HepG2 (cell line): ENCODE results near the gene LYPD3. TPM values are rescaled to one million over a fixed set of nuclear protein-coding genes. Genes with fewer than 3 reads are reported as not detected.

Source experiments
- EP300 ChIP-seq, 3 experiments: sonication (generic) in 1 of 3; formaldehyde crosslinking in 1 of 3; IDR thresholded peaks; 2 replicates each; pipeline versions ENCODE4 v1.5.1 to v1.6.1; 2011 to 2020; ENCODE audit warnings: low read depth in 2 of 3, low read length in 2 of 3, borderline replicate concordance in 1 of 3, improper control_type of control experiment in 1 of 3, mild to moderate bottlenecking in 1 of 3, missing genetic modification reagents in 1 of 3, moderate library complexity in 1 of 3
- GATA4 ChIP-seq: sonication (generic); IDR thresholded peaks from 2 replicates; pipeline ENCODE4 v1.6.1; 2016; ENCODE audit warnings: antibody characterized with exemption, low read depth, borderline replicate concordance
- PHB2 ChIP-seq: fragments of 450-650 bp; IDR thresholded peaks from 2 replicates; pipeline ENCODE4 v1.6.1; 2018; ENCODE audit not compliant: partially characterized antibody
- PHF20 ChIP-seq: sonication (generic); formaldehyde crosslinking; IDR thresholded peaks from 2 replicates; pipeline ENCODE4 v1.5.0; 2020; ENCODE audit warnings: mild to moderate bottlenecking, missing genetic modification reagents
- SSRP1 ChIP-seq: IDR thresholded peaks from 2 replicates; pipeline ENCODE4 v1.6.1; 2016; ENCODE audit warnings: control low read depth
- ZNF12 ChIP-seq: sonication (generic); formaldehyde crosslinking; IDR thresholded peaks from 2 replicates; pipeline ENCODE4 v1.5.0; 2020; ENCODE audit warnings: missing genetic modification reagents
- ZNF556 ChIP-seq: sonication (generic); formaldehyde crosslinking; IDR thresholded peaks from 2 replicates; pipeline ENCODE4 v1.4.0; 2020; ENCODE audit warnings: mild to moderate bottlenecking, missing genetic modification reagents, borderline replicate concordance
- ZNF782 ChIP-seq: sonication (generic); formaldehyde crosslinking; IDR thresholded peaks from 2 replicates; pipeline ENCODE4 v1.4.0; 2020; ENCODE audit warnings: missing genetic modification reagents, mild to moderate bottlenecking, borderline replicate concordance
- ZNF883 ChIP-seq: sonication (generic); formaldehyde crosslinking; IDR thresholded peaks from 2 replicates; pipeline ENCODE4 v1.5.1; 2020; ENCODE audit warnings: mild to moderate bottlenecking, missing genetic modification reagents; ENCODE audit errors: not compliant biosample characterization
- ZSCAN20 ChIP-seq: sonication (generic); formaldehyde crosslinking; IDR thresholded peaks from 2 replicates; pipeline ENCODE4 v1.4.0; 2020; ENCODE audit warnings: missing genetic modification reagents, mild to moderate bottlenecking, borderline replicate concordance
- polyA plus RNA-seq, 8 experiments: library from polyadenylated mRNA; depleted of rRNA in 3 of 8; stranded (reverse) in 7 of 8; unstranded in 1 of 8; fragments of >200 nt; fragmentation: Illumina TruSeq in 4 of 8; extraction: Trizol in 4 of 8; gene quantifications; 2 replicates each; pipeline versions ENCODE4 v1.2.1 to v1.2.3, GENCODE V29; 2011 to 2016; ENCODE audit warnings: low read depth in 4 of 8, missing spikeins in 1 of 8, mixed read lengths in 1 of 8; ENCODE audit not compliant: insufficient read depth in 1 of 8
- total RNA-seq, 5 experiments: library from RNA; depleted of rRNA; stranded (reverse); fragments of >200 nt; fragmentation: Illumina TruSeq; extraction: Trizol; gene quantifications; 2 replicates each; pipeline ENCODE4 v1.2.3, GENCODE V29; 2016; ENCODE audit warnings: low read depth in 1 of 5
- TF ChIP-seq, protein P1 (sequence below): sonication (generic); formaldehyde crosslinking; IDR thresholded peaks from one replicate; pipeline ENCODE4 v1.5.1; 2020; ENCODE audit warnings: mild to moderate bottlenecking, missing genetic modification reagents; ENCODE audit errors: not compliant biosample characterization
- TF ChIP-seq, protein P2 (sequence below): sonication (generic); formaldehyde crosslinking; IDR thresholded peaks from 2 replicates; pipeline ENCODE4 v1.8.1; 2023; ENCODE audit warnings: mild to moderate bottlenecking, inconsistent platforms, moderate library complexity, missing genetic modification reagents, borderline replicate concordance
- TF ChIP-seq, protein P3 (sequence below): sonication (generic); formaldehyde crosslinking; IDR thresholded peaks from 2 replicates; pipeline ENCODE4 v1.5.1; 2020; ENCODE audit warnings: mild to moderate bottlenecking, moderate library complexity, missing genetic modification reagents
- TF ChIP-seq, protein P4 (sequence below): sonication (generic); formaldehyde crosslinking; IDR thresholded peaks from 2 replicates; pipeline ENCODE4 v1.5.0; 2020; ENCODE audit warnings: missing genetic modification reagents
- TF ChIP-seq, protein P5 (sequence below): sonication (generic); formaldehyde crosslinking; IDR thresholded peaks from 2 replicates; pipeline ENCODE4 v1.8.0; 2022; ENCODE audit warnings: low read depth, missing genetic modification reagents

Gene LYPD3
- total and polyA plus RNA-seq, 2 of the 13 experiments (the other 11 are each of a cell fraction or from before 2014, with no cell fraction given) = 0.51 to 1.5 TPM

DNA sequence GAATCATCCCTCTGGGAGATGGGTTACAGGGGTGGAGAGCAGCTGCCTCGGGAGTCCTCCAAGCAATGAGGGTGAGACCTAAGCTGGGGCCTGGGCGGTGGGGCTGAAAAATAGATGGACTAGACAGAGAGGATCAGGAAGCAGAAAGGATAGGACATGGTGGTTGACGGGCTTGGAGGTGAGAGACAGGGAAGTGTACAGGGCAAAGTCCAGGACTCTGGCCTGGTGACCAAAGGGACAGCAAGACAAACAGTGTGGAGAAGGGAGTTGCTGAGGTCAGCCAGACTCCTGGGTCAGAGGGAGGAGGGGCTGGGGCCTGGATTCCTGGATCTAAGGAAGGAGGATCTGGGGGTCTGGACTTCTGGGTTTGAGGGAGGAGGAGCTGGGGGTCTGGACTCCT, 33.6 kb upstream of the LYPD3 start (continued):
- TF ChIP-seq, protein P1, sequence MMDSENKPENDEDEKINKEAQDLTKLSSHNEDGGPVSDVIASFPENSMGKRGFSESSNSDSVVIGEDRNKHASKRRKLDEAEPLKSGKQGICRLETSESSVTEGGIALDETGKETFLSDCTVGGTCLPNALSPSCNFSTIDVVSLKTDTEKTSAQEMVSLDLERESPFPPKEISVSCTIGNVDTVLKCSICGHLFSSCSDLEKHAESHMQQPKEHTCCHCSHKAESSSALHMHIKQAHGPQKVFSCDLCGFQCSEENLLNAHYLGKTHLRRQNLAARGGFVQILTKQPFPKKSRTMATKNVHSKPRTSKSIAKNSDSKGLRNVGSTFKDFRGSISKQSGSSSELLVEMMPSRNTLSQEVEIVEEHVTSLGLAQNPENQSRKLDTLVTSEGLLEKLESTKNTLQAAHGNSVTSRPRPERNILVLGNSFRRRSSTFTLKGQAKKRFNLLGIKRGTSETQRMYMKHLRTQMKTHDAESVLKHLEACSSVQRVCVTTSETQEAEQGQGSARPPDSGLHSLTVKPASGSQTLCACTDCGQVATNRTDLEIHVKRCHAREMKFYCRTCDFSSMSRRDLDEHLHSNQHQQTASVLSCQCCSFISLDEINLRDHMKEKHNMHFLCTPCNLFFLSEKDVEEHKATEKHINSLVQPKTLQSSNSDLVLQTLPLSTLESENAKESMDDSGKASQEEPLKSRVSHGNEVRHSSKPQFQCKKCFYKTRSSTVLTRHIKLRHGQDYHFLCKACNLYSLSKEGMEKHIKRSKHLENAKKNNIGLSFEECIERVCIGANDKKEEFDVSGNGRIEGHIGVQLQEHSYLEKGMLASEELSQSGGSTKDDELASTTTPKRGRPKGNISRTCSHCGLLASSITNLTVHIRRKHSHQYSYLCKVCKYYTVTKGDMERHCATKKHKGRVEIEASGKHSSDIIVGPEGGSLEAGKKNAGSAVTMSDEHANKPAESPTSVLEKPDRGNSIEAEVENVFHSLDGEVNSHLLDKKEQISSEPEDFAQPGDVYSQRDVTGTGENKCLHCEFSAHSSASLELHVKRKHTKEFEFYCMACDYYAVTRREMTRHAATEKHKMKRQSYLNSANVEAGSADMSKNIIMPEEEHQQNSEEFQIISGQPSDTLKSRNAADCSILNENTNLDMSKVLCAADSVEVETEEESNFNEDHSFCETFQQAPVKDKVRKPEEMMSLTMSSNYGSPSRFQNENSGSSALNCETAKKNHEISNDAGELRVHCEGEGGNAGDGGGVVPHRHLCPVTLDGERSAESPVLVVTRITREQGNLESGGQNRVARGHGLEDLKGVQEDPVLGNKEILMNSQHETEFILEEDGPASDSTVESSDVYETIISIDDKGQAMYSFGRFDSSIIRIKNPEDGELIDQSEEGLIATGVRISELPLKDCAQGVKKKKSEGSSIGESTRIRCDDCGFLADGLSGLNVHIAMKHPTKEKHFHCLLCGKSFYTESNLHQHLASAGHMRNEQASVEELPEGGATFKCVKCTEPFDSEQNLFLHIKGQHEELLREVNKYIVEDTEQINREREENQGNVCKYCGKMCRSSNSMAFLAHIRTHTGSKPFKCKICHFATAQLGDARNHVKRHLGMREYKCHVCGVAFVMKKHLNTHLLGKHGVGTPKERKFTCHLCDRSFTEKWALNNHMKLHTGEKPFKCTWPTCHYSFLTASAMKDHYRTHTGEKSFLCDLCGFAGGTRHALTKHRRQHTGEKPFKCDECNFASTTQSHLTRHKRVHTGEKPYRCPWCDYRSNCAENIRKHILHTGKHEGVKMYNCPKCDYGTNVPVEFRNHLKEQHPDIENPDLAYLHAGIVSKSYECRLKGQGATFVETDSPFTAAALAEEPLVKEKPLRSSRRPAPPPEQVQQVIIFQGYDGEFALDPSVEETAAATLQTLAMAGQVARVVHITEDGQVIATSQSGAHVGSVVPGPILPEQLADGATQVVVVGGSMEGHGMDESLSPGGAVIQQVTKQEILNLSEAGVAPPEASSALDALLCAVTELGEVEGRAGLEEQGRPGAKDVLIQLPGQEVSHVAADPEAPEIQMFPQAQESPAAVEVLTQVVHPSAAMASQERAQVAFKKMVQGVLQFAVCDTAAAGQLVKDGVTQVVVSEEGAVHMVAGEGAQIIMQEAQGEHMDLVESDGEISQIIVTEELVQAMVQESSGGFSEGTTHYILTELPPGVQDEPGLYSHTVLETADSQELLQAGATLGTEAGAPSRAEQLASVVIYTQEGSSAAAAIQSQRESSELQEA = no peak
- TF ChIP-seq, protein P2, sequence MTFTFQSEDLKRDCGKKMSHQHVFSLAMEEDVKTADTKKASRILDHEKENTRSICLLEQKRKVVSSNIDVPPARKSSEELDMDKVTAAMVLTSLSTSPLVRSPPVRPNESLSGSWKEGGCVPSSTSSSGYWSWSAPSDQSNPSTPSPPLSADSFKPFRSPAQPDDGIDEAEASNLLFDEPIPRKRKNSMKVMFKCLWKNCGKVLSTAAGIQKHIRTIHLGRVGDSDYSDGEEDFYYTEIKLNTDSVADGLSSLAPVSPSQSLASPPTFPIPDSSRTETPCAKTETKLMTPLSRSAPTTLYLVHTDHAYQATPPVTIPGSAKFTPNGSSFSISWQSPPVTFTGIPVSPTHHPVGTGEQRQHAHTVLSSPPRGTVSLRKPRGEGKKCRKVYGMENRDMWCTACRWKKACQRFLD = no peak
- no peak for TF ChIP-seq ZNF883 (CRISPR knock-in tag)
- no peak for TF ChIP-seq ZSCAN20 (CRISPR knock-in tag)
- TF ChIP-seq PHF20 (CRISPR knock-in tag) = peak; percentile 41; the same call in 1 of the 2 replicates
- no peak for TF ChIP-seq PHB2
- TF ChIP-seq, protein P3, sequence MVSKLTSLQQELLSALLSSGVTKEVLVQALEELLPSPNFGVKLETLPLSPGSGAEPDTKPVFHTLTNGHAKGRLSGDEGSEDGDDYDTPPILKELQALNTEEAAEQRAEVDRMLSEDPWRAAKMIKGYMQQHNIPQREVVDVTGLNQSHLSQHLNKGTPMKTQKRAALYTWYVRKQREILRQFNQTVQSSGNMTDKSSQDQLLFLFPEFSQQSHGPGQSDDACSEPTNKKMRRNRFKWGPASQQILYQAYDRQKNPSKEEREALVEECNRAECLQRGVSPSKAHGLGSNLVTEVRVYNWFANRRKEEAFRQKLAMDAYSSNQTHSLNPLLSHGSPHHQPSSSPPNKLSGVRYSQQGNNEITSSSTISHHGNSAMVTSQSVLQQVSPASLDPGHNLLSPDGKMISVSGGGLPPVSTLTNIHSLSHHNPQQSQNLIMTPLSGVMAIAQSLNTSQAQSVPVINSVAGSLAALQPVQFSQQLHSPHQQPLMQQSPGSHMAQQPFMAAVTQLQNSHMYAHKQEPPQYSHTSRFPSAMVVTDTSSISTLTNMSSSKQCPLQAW = 0 out of 2 replicates have a peak, but pooled peaks have one; percentile 34
- TF ChIP-seq EP300 (IDR thresholded peaks at IDR 0.05; ENCODE audit: low read depth in 2 of 2, low read length in 2 of 2) = peak; percentile 54 to 61; a peak in 2 of 4 replicates
- TF ChIP-seq EP300 (CRISPR knock-in tag; IDR thresholded peaks at IDR 0.05; ENCODE audit: borderline replicate concordance) = 0 out of 2 replicates have a peak, but pooled peaks have one; percentile 38
- TF ChIP-seq ZNF782 (CRISPR knock-in tag) = no peak
- no peak for TF ChIP-seq GATA4
- TF ChIP-seq SSRP1 (CRISPR knock-in tag) = no peak
- TF ChIP-seq ZNF556 (CRISPR knock-in tag) = 0 out of 2 replicates have a peak, but pooled peaks have one; percentile 67
- TF ChIP-seq, protein P4, sequence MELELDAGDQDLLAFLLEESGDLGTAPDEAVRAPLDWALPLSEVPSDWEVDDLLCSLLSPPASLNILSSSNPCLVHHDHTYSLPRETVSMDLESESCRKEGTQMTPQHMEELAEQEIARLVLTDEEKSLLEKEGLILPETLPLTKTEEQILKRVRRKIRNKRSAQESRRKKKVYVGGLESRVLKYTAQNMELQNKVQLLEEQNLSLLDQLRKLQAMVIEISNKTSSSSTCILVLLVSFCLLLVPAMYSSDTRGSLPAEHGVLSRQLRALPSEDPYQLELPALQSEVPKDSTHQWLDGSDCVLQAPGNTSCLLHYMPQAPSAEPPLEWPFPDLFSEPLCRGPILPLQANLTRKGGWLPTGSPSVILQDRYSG = no peak
- TF ChIP-seq, protein P5, sequence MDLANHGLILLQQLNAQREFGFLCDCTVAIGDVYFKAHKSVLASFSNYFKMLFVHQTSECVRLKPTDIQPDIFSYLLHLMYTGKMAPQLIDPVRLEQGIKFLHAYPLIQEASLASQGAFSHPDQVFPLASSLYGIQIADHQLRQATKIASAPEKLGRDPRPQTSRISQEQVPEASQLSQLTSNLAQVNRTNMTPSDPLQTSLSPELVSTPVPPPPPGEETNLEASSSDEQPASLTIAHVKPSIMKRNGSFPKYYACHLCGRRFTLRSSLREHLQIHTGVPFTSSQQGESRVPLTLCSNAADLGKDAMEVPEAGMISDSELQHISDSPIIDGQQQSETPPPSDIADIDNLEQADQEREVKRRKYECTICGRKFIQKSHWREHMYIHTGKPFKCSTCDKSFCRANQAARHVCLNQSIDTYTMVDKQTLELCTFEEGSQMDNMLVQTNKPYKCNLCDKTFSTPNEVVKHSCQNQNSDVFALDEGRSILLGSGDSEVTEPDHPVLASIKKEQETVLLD (CRISPR knock-in tag) = no peak
- TF ChIP-seq ZNF12 (CRISPR knock-in tag) = no peak
